ENCODE measurements around the gene ALPL.

ALPL gene

DNA sequence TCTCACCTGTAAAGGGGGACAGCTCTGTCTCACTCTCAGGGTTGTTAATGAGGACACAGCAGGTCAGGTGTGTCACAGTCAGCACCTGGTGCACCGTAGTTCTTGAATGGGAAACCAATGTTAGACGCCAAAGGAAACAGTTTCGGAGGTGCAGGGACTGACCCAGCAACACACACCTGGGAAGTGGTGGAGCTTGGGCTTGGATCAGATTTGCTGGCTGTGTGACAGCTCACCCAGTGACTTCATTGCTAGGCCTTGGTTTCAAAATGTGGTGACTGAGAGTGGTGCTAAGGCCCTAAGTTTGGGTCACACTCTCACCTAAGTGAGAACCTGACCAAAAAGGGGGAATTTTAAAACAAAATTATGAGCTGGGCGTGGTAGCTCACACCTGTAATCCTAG is 34.9 kb downstream of the ALPL start:
- no peak overlapping the region for H3K4me3 ChIP-seq (replicated peaks; ENCODE audit: low read depth, low read length)
- DNase-seq (ENCODE audit: extremely low read depth, low read depth) = no peak
- TF ChIP-seq, protein P1, sequence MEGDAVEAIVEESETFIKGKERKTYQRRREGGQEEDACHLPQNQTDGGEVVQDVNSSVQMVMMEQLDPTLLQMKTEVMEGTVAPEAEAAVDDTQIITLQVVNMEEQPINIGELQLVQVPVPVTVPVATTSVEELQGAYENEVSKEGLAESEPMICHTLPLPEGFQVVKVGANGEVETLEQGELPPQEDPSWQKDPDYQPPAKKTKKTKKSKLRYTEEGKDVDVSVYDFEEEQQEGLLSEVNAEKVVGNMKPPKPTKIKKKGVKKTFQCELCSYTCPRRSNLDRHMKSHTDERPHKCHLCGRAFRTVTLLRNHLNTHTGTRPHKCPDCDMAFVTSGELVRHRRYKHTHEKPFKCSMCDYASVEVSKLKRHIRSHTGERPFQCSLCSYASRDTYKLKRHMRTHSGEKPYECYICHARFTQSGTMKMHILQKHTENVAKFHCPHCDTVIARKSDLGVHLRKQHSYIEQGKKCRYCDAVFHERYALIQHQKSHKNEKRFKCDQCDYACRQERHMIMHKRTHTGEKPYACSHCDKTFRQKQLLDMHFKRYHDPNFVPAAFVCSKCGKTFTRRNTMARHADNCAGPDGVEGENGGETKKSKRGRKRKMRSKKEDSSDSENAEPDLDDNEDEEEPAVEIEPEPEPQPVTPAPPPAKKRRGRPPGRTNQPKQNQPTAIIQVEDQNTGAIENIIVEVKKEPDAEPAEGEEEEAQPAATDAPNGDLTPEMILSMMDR (IDR thresholded peaks at IDR 0.05; ENCODE audit: low read depth, low read length, missing control alignments) = no peak

GRCh38 chr1:21546122-21546825 is 37.1 kb downstream of the ALPL start:
- no peak for DNase-seq (ENCODE audit: extremely low read depth, low read depth)
- no peak overlapping the region for H3K4me3 ChIP-seq (replicated peaks; ENCODE audit: low read depth, low read length)
- TF ChIP-seq, protein P1 (IDR thresholded peaks at IDR 0.05; ENCODE audit: low read depth, low read length, missing control alignments) = no peak

GRCh38 chr1:21547876-21548275 is 38.7 kb downstream of the ALPL start:
- TF ChIP-seq, protein P1 (IDR thresholded peaks at IDR 0.05; ENCODE audit: low read depth, low read length, missing control alignments) = no peak
- H3K4me3 ChIP-seq (replicated peaks; ENCODE audit: low read depth, low read length) = no peak overlapping the region
- no peak for DNase-seq (ENCODE audit: extremely low read depth, low read depth)

GRCh38 chr1:21550097-21550496 is 40.9 kb downstream of the ALPL start:
- H3K4me3 ChIP-seq (replicated peaks; ENCODE audit: low read depth, low read length) = no peak overlapping the region
- DNase-seq (ENCODE audit: extremely low read depth, low read depth) = no peak
- TF ChIP-seq, protein P1 (IDR thresholded peaks at IDR 0.05; ENCODE audit: low read depth, low read length, missing control alignments) = no peak

GRCh38 chr1:21550866-21551475 is 41.7 kb downstream of the ALPL start:
- H3K4me3 ChIP-seq (replicated peaks; ENCODE audit: low read depth, low read length) = no peak overlapping the region

DNA sequence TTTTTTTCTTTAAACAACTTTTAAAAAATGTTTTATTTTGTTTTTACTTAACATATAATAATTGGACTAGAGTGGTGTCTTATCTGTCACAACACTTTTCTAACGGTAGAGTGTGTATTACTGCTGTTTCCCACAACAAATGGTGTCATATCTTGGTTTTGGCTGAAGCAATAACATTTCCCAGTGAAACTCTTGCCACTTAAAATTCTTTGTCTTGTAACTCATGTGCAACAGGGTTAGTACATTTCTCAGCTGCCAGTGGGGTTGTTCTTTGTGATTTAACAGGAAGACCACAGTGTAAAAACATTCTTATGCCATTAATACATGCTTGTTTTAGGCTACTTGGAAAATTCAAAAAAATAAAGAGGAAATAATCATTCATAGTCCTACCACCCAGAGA is 43.5 kb downstream of the ALPL start:
- TF ChIP-seq, protein P1 (IDR thresholded peaks at IDR 0.05; ENCODE audit: low read depth, low read length, missing control alignments) = no peak
- H3K4me3 ChIP-seq (replicated peaks; ENCODE audit: low read depth, low read length) = no peak overlapping the region
- DNase-seq (ENCODE audit: extremely low read depth, low read depth) = no peak

More at GRCh38 chr1:21550866-21551475, 41.7 kb downstream of the ALPL start:
- no peak for DNase-seq (ENCODE audit: extremely low read depth, low read depth)
- TF ChIP-seq, protein P1 (IDR thresholded peaks at IDR 0.05; ENCODE audit: low read depth, low read length, missing control alignments) = no peak
